B cell (primary cell): Measurements from ENCODE around the gene TRIM40. TPM values are rescaled to one million over a fixed set of nuclear protein-coding genes. Genes with fewer than 3 reads are reported as not detected.

Experiments used
- ATAC-seq: fragments of 200-7000 bp; cut with Tn5 transposase; one replicate; pipeline ENCODE4 v1.10.0; 2021; ENCODE audit warnings: low read depth, mild to moderate bottlenecking, moderate number of reproducible peaks, moderate library complexity
- CTCF ChIA-PET: fragments of 350-600 bp; sonication (Branson Sonifier 250); formaldehyde crosslinking; loops from one replicate; lab custom pipeline; 2021; ENCODE audit warnings: antibody characterized with exemption, inconsistent platforms; lab: Charles Lee
- POLR2A ChIA-PET: fragments of 350-600 bp; sonication (Branson Sonifier 250); formaldehyde crosslinking; loops from one replicate; lab custom pipeline; 2021; ENCODE audit warnings: antibody characterized with exemption; lab: Charles Lee
- DNase-seq: peaks from one replicate; pipeline ENCODE4 v3.0.0; 2013
- H2AFZ ChIP-seq: 2 replicates; pipeline ENCODE4 v1.6.1; 2012; ENCODE audit warnings: mild to moderate bottlenecking, low read depth, low read length; ENCODE audit not compliant: insufficient read depth, poor library complexity, severe bottlenecking
- H3K27ac ChIP-seq, 2 donors: 1 replicate in 1 of 2; 2 replicates in 1 of 2; pipeline ENCODE4 v1.5.1; 2012 to 2013; ENCODE audit warnings: low read length in 2 of 2, mild to moderate bottlenecking in 2 of 2, moderate library complexity in 1 of 2
- H3K27me3 ChIP-seq, 4 experiments: fragments of 200-600 bp in 1 of 4; sonication (generic) in 1 of 4; replicated peaks in 1 of 4; 1 replicate in 2 of 4; 2 replicates in 2 of 4; pipeline versions ENCODE4 v1.6.1 to v1.7.0; 2013 to 2016; ENCODE audit warnings: low read length in 3 of 4, mild to moderate bottlenecking in 2 of 4, mixed read lengths in 1 of 4, moderate library complexity in 1 of 4; ENCODE audit not compliant: insufficient read depth in 4 of 4, control insufficient read depth in 3 of 4; ENCODE audit errors: control extremely low read depth in 1 of 4
- H3K36me3 ChIP-seq, 2 experiments: replicated peaks in 1 of 2; 1 replicate in 1 of 2; 2 replicates in 1 of 2; pipeline versions ENCODE4 v1.6.1 to v1.7.1; 2013; ENCODE audit warnings: low read length in 1 of 2; ENCODE audit not compliant: insufficient read depth in 2 of 2, control insufficient read depth in 1 of 2; ENCODE audit errors: control extremely low read depth in 1 of 2, extremely low read depth in 1 of 2
- H3K4me1 ChIP-seq, 2 donors: fragments of 200-600 bp in 1 of 2; sonication (generic) in 1 of 2; 1 replicate in 1 of 2; 2 replicates in 1 of 2; pipeline versions ENCODE4 v1.5.1 to v1.6.1; 2013 to 2017; ENCODE audit warnings: low read length in 2 of 2; ENCODE audit not compliant: control insufficient read depth in 2 of 2, insufficient read depth in 2 of 2
- H3K4me2 ChIP-seq: replicated peaks from 2 replicates; pipeline ENCODE3; 2012; ENCODE audit warnings: mild to moderate bottlenecking, low read depth, low read length; ENCODE audit not compliant: poor library complexity, severe bottlenecking
- H3K4me3 ChIP-seq, 5 experiments: fragments of 200-600 bp in 1 of 5; sonication (generic) in 1 of 5; 1 replicate in 3 of 5; 2 replicates in 2 of 5; pipeline versions ENCODE4 v1.5.1 to v1.7.0; 2011 to 2016; ENCODE audit warnings: low read length in 4 of 5, mild to moderate bottlenecking in 4 of 5, low read depth in 2 of 5, control low read depth in 1 of 5, moderate library complexity in 1 of 5; ENCODE audit not compliant: insufficient read depth in 1 of 5; ENCODE audit errors: control extremely low read depth in 1 of 5, extremely low read depth in 1 of 5
- H3K79me2 ChIP-seq: fragments of 200-600 bp; sonication (generic); one replicate; pipeline ENCODE4 v1.6.0; 2016; ENCODE audit warnings: low read length; ENCODE audit not compliant: control insufficient read depth, insufficient read depth
- H3K9ac ChIP-seq: fragments of 200-600 bp; sonication (generic); 2 replicates; pipeline ENCODE4 v1.6.1; 2017; ENCODE audit warnings: mild to moderate bottlenecking, low read length, moderate library complexity
- H3K9me3 ChIP-seq, 3 donors: one replicate each; pipeline versions ENCODE4 v1.6.1 to v1.7.1; 2013; ENCODE audit warnings: low read length in 2 of 3; ENCODE audit not compliant: control insufficient read depth in 2 of 3, insufficient read depth in 1 of 3; ENCODE audit errors: control extremely low read depth in 1 of 3
- H4K20me1 ChIP-seq: 2 replicates; pipeline ENCODE4 v1.6.0; 2012; ENCODE audit warnings: mild to moderate bottlenecking, low read length; ENCODE audit not compliant: insufficient read depth, control insufficient read depth, poor library complexity, severe bottlenecking
- H3K27ac Mint-ChIP-seq: one replicate; pipeline ENCODE4 v1.8.0; 2021; ENCODE audit warnings: mixed read lengths
- H3K27me3 Mint-ChIP-seq: one replicate; pipeline ENCODE4 v1.8.0; 2021; ENCODE audit warnings: mixed read lengths
- H3K4me1 Mint-ChIP-seq: one replicate; pipeline ENCODE4 v1.8.0; 2021; ENCODE audit warnings: mixed read lengths
- H3K4me3 Mint-ChIP-seq: one replicate; pipeline ENCODE4 v1.8.0; 2021; ENCODE audit warnings: mixed read lengths
- H3K9me3 Mint-ChIP-seq: one replicate; pipeline ENCODE4 v1.8.0; 2022; ENCODE audit warnings: mixed read lengths; ENCODE audit not compliant: insufficient read depth
- EZH2 ChIP-seq: IDR thresholded peaks from 2 replicates; pipeline ENCODE4 v1.6.1; 2012; ENCODE audit warnings: borderline replicate concordance, low read depth, mild to moderate bottlenecking, moderate library complexity, low read length; ENCODE audit not compliant: insufficient read depth, poor library complexity, severe bottlenecking
- WGBS: methylation state at CpG from one replicate; pipeline ENCODE4 v1.1.5; 2013; ENCODE audit warnings: missing lambda C conversion rate; ENCODE audit not compliant: insufficient coverage; 5-methylcytosine and 5-hydroxymethylcytosine counted together
- intact Hi-C: fragments of 100-400 bp; cut with micrococcal nuclease; formaldehyde crosslinking; loops from one replicate; pipeline ENCODE4 v1.10.0; 2022
- polyA plus RNA-seq: library from polyadenylated mRNA; depleted of rRNA; stranded (reverse); fragments of >200 nt; gene quantifications from 2 replicates; pipeline ENCODE4 v1.2.3, GENCODE V29; 2012
- total RNA-seq, 2 donors: library from RNA; stranded (reverse); fragments of 120-200 nt in 1 of 2; gene quantifications; 1 replicate in 1 of 2; 2 replicates in 1 of 2; pipeline versions ENCODE4 v1.2.3 to v1.2.4, GENCODE V29; 2013 to 2022
- TF ChIP-seq, protein P1 (sequence below): fragments of 200-600 bp; IDR thresholded peaks from one replicate; pipeline ENCODE4 v1.8.0; 2022; ENCODE audit warnings: antibody characterized with exemption, mild to moderate bottlenecking

TRIM40 gene
- total and polyA plus RNA-seq, 2 donors (not counting 1 experiment from before 2014, with no cell fraction given): not detected

DNA sequence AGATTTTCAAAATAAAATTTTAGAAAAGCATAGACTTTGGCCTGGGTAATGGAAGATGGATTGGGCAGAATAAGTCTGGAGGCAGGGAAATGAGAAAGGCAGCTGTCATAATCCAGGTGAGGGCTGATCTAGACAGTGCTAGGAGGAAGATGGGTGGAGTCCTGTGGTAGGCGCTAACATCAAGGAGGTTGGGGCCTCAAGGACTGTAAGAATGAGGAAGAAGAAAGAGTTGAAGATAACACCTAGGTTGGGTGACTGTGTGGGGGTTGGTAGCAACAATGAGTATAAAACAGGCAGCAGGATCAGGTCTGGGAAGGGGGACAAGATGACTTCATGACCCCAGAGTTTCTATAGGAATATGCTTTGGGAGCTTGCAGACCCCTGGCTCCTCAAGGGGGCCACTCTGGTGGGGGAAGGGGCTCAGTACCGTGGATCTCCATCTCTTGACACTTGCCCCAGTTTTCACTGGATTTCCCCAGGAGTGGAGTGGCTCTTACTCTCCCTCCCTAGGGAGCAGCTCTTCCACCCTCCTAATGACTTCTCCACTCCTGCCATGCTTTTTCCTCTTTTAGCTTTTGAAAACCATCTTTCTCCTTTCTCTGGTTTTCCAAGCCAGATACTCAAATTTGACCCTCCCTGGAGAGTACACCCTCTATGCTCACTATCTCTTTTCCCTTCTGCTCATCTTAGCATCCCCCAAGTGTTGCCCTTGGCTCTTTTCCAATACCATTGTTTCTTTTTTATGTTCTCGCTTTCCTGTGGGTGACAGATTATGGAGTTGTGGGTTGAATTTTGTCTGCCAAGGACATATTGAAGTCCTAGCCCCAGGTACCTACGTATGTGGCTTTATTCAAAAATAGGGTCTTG is 37.8 kb upstream of the TRIM40 start:
- peaks cover 3 to 68% (median 42%) of the 10 kb centered on the region in 4 experiments for H3K27me3 ChIP-seq
- H3K4me1 ChIP-seq: peaks cover 35 to 41% of the 10 kb centered on the region in 2 donors
- ATAC-seq (no peak), DNase-seq (no peak)
- Mint-ChIP-seq H3K4me1 (peaks cover 30% of the 10 kb centered on the region), H3K27ac (no peak overlapping the region), H3K27me3 (peaks cover 74% of the 10 kb centered on the region), H3K4me3 (no peak overlapping the region), H3K9me3 (no peaks in the 10 kb centered on the region)
- POLR2A ChIA-PET: interaction anchor here (0.5 kb wide), 1 partner anchor 448 kb away, joined by 3 read pairs; no protein-coding TSS in a partner anchor
- CTCF ChIA-PET: interaction anchor here (0.8 to 1.4 kb wide), 2 partner anchors 31 to 33 kb away, joined by 3 to 4 read pairs; no protein-coding TSS in a partner anchor
- H3K27ac ChIP-seq: no peak overlapping the region
- no peak overlapping the region for H2AFZ ChIP-seq
- 64% methylated on average over 3 of the region's 4 CpGs for WGBS
- no peak overlapping the region for H3K4me2 ChIP-seq
- TF ChIP-seq, protein P1, sequence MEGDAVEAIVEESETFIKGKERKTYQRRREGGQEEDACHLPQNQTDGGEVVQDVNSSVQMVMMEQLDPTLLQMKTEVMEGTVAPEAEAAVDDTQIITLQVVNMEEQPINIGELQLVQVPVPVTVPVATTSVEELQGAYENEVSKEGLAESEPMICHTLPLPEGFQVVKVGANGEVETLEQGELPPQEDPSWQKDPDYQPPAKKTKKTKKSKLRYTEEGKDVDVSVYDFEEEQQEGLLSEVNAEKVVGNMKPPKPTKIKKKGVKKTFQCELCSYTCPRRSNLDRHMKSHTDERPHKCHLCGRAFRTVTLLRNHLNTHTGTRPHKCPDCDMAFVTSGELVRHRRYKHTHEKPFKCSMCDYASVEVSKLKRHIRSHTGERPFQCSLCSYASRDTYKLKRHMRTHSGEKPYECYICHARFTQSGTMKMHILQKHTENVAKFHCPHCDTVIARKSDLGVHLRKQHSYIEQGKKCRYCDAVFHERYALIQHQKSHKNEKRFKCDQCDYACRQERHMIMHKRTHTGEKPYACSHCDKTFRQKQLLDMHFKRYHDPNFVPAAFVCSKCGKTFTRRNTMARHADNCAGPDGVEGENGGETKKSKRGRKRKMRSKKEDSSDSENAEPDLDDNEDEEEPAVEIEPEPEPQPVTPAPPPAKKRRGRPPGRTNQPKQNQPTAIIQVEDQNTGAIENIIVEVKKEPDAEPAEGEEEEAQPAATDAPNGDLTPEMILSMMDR: no peak
- TF ChIP-seq EZH2: no peak
- no peaks in the 10 kb centered on the region for H3K79me2 ChIP-seq
- H3K36me3 ChIP-seq: no peaks in the 10 kb centered on the region
- H3K9ac ChIP-seq: no peak overlapping the region
- intact Hi-C loops: no loop called here
- no peak overlapping the region for H3K4me3 ChIP-seq
- no peaks in the 10 kb centered on the region for H4K20me1 ChIP-seq
- H3K9me3 ChIP-seq: peaks cover 0 to 13% (median 0%) of the 10 kb centered on the region in 3 donors

DNA sequence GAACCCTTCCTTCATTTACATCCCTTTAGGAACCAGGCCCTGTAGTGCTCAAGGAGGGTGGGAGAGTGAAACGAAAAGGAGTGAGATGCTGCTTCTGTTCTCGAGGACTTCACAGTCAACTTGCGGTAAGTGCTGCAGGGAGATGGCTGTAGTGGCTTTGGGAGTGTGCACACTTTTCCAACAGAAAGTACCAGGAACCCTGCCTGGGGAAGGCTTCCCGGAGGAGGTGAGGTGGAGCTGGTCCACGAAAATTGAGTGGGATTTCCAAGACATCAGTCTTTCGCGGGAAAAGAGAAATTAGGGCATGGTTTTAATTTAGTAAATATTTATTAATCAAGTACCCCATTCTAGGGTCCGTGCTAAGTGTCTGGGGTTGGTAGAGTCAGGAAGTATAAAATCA is 35.8 kb upstream of the TRIM40 start:
- Histone ChIP-seq H3K4me1 (peaks cover 42 to 47% of the 10 kb centered on the region in 2 donors), H3K79me2 (no peaks in the 10 kb centered on the region), H3K9ac (no peak overlapping the region), H3K27me3 (peaks cover 3 to 76% (median 56%) of the 10 kb centered on the region in 4 experiments), H3K9me3 (peaks cover 0 to 13% (median 0%) of the 10 kb centered on the region in 3 donors), H3K27ac (no peak overlapping the region), H2AFZ (peak overlapping the region; percentile 71), H3K4me3 (peak overlapping the region in 1 of 5 experiments; percentile 62), H4K20me1 (no peaks in the 10 kb centered on the region), H3K4me2 (peak overlapping the region; percentile 82), H3K36me3 (no peaks in the 10 kb centered on the region)
- Mint-ChIP-seq H3K4me1 (peaks cover 36% of the 10 kb centered on the region), H3K9me3 (no peaks in the 10 kb centered on the region), H3K27ac (no peak overlapping the region), H3K27me3 (peaks cover 65% of the 10 kb centered on the region), H3K4me3 (peak overlapping the region; percentile 74)
- ChIA-PET POLR2A (no interaction called here), CTCF (no interaction called here)
- WGBS: 83% methylated on average over 1 of the region's 8 CpGs
- no peak for ATAC-seq
- DNase-seq: no peak
- intact Hi-C loops: loop anchor here (10.0 kb wide), 1 partner anchor 225 kb away; the partner anchor contains the start of gene TRIM39
- TF ChIP-seq, protein P1: no peak
- no peak for TF ChIP-seq EZH2
